Panc1 (cell line): ENCODE measurements around the gene TRIM33.

ENCODE experiments used
- CTCF ChIP-seq: fragments of 450-650 bp; IDR thresholded peaks from 2 replicates; pipeline ENCODE4 v1.5.1; 2017; ENCODE audit warnings: mild to moderate bottlenecking
- POLR2AphosphoS5 ChIP-seq: IDR thresholded peaks from 2 replicates; pipeline ENCODE4 v1.6.1; 2012; ENCODE audit warnings: mild to moderate bottlenecking, low read depth, low read length, moderate library complexity
- REST ChIP-seq, 2 experiments: IDR thresholded peaks; 2 replicates each; pipeline ENCODE4 v1.6.1; 2011 to 2012; ENCODE audit warnings: low read depth in 2 of 2, control low read depth in 1 of 2, low read length in 1 of 2, mild to moderate bottlenecking in 1 of 2, moderate library complexity in 1 of 2; ENCODE audit not compliant: insufficient read depth in 1 of 2
- SIN3A ChIP-seq: IDR thresholded peaks from 2 replicates; pipeline ENCODE4 v1.6.1; 2012; ENCODE audit warnings: low read depth, mild to moderate bottlenecking, low read length, moderate library complexity, borderline replicate concordance; ENCODE audit not compliant: insufficient read depth
- TCF7L2 ChIP-seq: IDR thresholded peaks from 2 replicates; pipeline ENCODE4 v1.6.1; 2011; ENCODE audit warnings: mild to moderate bottlenecking, low read depth, low read length, inconsistent platforms

- TF ChIP-seq CTCF (no peak), POLR2AphosphoS5 (no peak), SIN3A (no peak), REST (IDR thresholded peaks at IDR 0.05; ENCODE audit: insufficient read depth in 1 of 2, low read depth in 2 of 2, low read length in 1 of 2) (no peak), TCF7L2 (no peak)
These were observed 42.1 kb downstream of the TRIM33 start for GRCh38 chr1:114468710-114469468.
